ENCODE results near the gene CTCFL.

Gene CTCFL

GRCh38 chr20:57503035-57503658 is 21.8 kb downstream of the CTCFL start:
- H3K4me2 ChIP-seq (ENCODE audit: insufficient read depth, low read length): no peak overlapping the region
- no peaks in the 10 kb centered on the region for H3K9me3 ChIP-seq (ENCODE audit: insufficient read depth, low read length, severe bottlenecking)
- H3K9ac ChIP-seq (ENCODE audit: low read depth, low read length): no peak overlapping the region
- ATAC-seq (ENCODE audit: insufficient read depth, low read depth) (no peak), DNase-seq (no peak)
- H2AFZ ChIP-seq (ENCODE audit: low read depth, low read length): no peak overlapping the region
- peaks cover 4% of the 10 kb centered on the region for H3K27me3 ChIP-seq (ENCODE audit: insufficient read depth, low read length, poor library complexity)
- no peak overlapping the region for H3K4me3 ChIP-seq (ENCODE audit: low read depth in 1 of 2, low read length in 2 of 2)
- no peaks in the 10 kb centered on the region for H3K79me2 ChIP-seq (ENCODE audit: insufficient read depth, low read length)
- H3K36me3 ChIP-seq (ENCODE audit: insufficient read depth, low read length): no peaks in the 10 kb centered on the region
- TF ChIP-seq CTCF (IDR thresholded peaks at IDR 0.05; ENCODE audit: borderline replicate concordance, extremely low read depth, low read length, poor library complexity, severe bottlenecking) (no peak), EZH2 (IDR thresholded peaks at IDR 0.05; ENCODE audit: borderline replicate concordance, low read depth, low read length, severe bottlenecking) (no peak)
- peaks cover 3% of the 10 kb centered on the region; the same call in 1 of the 2 replicates for H4K20me1 ChIP-seq (ENCODE audit: insufficient read depth, low read length)
- H3K27ac ChIP-seq (ENCODE audit: low read length): no peak overlapping the region
- H3K4me1 ChIP-seq (ENCODE audit: insufficient read depth, low read length): peaks cover 12% of the 10 kb centered on the region

- Histone ChIP-seq H3K27ac (ENCODE audit: low read length) (no peak overlapping the region), H3K9me3 (ENCODE audit: insufficient read depth, low read length, severe bottlenecking) (no peaks in the 10 kb centered on the region), H2AFZ (ENCODE audit: low read depth, low read length) (no peak overlapping the region), H3K9ac (ENCODE audit: low read depth, low read length) (no peak overlapping the region), H3K4me3 (ENCODE audit: low read depth in 1 of 2, low read length in 2 of 2) (no peak overlapping the region), H3K79me2 (ENCODE audit: insufficient read depth, low read length) (no peaks in the 10 kb centered on the region), H3K4me1 (ENCODE audit: insufficient read depth, low read length) (peaks cover 12% of the 10 kb centered on the region), H3K27me3 (ENCODE audit: insufficient read depth, low read length, poor library complexity) (peaks cover 5% of the 10 kb centered on the region), H3K4me2 (ENCODE audit: insufficient read depth, low read length) (no peak overlapping the region), H3K36me3 (ENCODE audit: insufficient read depth, low read length) (no peaks in the 10 kb centered on the region), H4K20me1 (ENCODE audit: insufficient read depth, low read length) (peaks cover 3% of the 10 kb centered on the region; the same call in 1 of the 2 replicates)
- DNase-seq (no peak), ATAC-seq (ENCODE audit: insufficient read depth, low read depth) (no peak)
- TF ChIP-seq CTCF (IDR thresholded peaks at IDR 0.05; ENCODE audit: borderline replicate concordance, extremely low read depth, low read length, poor library complexity, severe bottlenecking) (no peak), EZH2 (IDR thresholded peaks at IDR 0.05; ENCODE audit: borderline replicate concordance, low read depth, low read length, severe bottlenecking) (no peak)
Measured at GRCh38 chr20:57502336-57502700, 22.6 kb downstream of the CTCFL start.

- no peak for DNase-seq
- TF ChIP-seq EZH2 (IDR thresholded peaks at IDR 0.05; ENCODE audit: borderline replicate concordance, low read depth, low read length, severe bottlenecking): no peak
- no peak for TF ChIP-seq CTCF (IDR thresholded peaks at IDR 0.05; ENCODE audit: borderline replicate concordance, extremely low read depth, low read length, poor library complexity, severe bottlenecking)
- H3K27me3 ChIP-seq (ENCODE audit: insufficient read depth, low read length, poor library complexity): peaks cover 5% of the 10 kb centered on the region
- H3K4me3 ChIP-seq (ENCODE audit: low read depth in 1 of 2, low read length in 2 of 2): no peak overlapping the region
- no peak overlapping the region for H3K27ac ChIP-seq (ENCODE audit: low read length)
- H3K4me1 ChIP-seq (ENCODE audit: insufficient read depth, low read length): peaks cover 12% of the 10 kb centered on the region
- H2AFZ ChIP-seq (ENCODE audit: low read depth, low read length): no peak overlapping the region
- H3K79me2 ChIP-seq (ENCODE audit: insufficient read depth, low read length): no peaks in the 10 kb centered on the region
- no peaks in the 10 kb centered on the region for H3K9me3 ChIP-seq (ENCODE audit: insufficient read depth, low read length, severe bottlenecking)
- H3K4me2 ChIP-seq (ENCODE audit: insufficient read depth, low read length): no peak overlapping the region
- peaks cover 3% of the 10 kb centered on the region; the same call in 1 of the 2 replicates for H4K20me1 ChIP-seq (ENCODE audit: insufficient read depth, low read length)
- no peak for ATAC-seq (ENCODE audit: insufficient read depth, low read depth)
- H3K36me3 ChIP-seq (ENCODE audit: insufficient read depth, low read length): no peaks in the 10 kb centered on the region
- no peak overlapping the region for H3K9ac ChIP-seq (ENCODE audit: low read depth, low read length)
Measured at GRCh38 chr20:57501461-57502335, 23.2 kb downstream of the CTCFL start.

All from DND-41 (cell line).